ENCODE data around the gene EIF4E2.

The EIF4E2 gene

DNA sequence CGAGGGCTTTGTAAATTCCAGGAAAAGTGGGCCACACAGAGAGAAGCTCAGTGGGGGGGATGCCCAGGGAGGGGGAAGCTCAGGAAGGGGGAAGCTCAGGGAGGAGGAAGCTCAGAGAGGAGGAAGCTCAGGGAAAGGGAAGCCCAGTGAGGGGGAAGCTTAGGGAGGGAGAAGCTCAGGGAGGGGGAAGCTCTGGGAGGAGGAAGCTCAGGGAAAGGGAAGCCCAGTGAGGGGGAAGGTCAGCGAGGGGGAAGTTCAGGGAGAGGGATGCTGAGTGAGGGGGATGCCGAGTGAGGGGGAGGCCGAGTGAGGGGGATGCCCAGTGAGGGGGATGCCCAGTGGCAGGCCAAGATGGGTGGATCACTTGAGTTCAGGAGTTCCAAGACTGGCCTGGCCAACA lies 11.8 kb upstream of the EIF4E2 start:
- DNase-seq (ENCODE audit: low read depth, low spot score): no peak

DNA sequence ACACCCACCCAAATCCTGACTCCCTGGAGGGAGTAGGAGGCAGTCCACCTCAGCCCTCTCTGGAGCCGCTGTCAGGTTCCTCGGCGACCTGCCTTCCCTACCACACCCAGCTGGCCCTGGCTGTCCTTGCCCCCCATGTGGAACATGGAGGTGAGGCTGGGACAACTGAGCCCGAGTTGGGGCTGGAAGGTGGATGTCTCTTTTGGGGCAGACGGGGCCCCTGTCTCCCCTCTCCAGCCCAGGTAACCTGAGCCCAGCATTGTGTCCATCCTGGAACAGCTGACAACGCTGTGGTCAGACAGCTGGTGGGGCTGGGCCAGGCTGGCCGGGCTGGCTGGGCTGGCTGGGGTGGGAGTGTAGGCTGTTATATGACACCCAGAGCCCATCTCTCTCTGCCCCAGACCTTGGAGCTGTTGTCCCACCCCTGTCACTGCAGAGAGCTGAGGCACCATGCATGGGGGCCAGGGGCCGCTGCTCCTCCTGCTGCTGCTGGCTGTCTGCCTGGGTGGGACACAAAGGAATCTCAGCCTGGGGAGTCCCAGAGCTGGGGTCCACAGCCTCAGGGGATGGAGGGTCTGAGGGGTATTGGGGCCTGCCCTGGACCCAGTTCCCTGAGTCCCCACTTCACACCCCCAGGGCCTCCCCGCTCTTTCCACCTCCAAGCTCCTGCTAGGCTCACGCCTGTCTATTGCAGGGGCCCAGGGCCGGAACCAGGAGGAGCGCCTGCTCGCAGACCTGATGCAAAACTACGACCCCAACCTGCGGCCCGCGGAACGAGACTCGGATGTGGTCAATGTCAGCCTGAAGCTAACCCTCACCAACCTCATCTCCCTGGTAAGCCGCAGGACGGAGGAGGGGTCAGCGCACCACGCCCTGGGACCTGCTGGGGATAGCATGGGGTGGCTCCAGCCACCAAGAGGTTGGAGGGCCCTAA lies 10.9 kb upstream of the EIF4E2 start, which contains the start of gene CHRNG:
CHRNG (plus strand) TSS at position 395 of the 934 bp plus-strand sequence; CDS start at position 451, 56 bp downstream.
- no peak for DNase-seq (ENCODE audit: low read depth, low spot score)

DNA sequence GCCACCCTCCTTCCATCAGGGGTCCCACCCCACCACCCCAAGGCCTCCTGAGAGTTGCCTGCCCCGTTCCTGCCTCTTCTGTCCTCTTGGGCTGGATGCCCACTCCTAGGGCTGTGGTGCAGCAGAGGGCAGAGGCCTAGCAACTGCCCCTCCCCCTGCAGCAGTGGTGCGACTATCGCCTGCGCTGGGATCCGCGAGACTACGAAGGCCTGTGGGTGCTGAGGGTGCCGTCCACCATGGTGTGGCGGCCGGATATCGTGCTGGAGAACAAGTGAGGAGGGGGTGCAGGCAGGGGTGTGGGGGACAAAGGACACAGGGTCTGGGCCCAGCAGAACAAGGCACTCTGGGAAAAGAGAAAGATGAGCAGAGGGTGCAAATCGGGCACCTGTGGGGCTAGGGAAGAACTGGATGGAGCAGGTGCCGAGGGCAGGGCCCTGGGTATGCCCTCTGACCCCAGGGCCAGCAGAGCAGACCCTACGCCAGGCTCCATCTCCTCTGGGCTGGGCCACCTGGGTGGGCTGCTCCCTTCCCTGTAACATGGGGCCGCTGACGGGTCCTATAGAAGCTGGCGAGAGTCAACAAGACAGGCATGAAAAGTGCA lies 9.9 kb upstream of the EIF4E2 start:
- no peak for DNase-seq (ENCODE audit: low read depth, low spot score)

DNA sequence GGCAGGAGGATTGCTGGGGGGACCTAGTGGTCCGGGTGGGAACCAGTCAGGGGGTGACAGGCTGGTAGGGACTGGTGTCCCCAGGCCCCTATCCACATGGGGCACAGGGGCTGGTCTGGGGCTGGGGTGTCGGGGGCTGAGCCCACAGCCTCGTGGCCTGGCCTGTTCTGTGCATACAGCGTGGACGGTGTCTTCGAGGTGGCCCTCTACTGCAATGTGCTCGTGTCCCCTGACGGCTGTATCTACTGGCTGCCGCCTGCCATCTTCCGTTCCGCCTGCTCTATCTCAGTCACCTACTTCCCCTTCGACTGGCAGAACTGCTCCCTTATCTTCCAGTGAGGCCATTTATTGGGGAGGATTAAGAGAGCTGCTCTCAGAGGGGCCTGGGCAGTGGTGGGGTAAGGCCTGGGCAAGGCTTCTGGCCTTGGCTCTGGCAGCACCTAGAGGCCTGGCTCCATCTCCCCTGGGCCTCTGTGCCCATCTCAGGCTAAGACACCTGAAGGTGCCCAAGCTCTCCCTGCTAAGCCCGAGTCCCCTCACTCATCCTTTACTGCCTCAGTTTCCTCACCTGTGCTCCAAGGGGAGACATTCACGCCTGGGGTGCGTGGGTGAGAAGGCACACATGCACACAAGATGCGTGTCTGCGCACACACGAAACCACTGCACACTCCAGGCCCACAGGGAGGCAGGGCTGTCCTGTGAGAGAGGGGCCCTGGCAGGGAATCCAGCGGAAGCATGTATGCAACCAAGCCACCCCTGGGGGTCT lies 9.1 kb upstream of the EIF4E2 start:
- no peak for DNase-seq (ENCODE audit: low read depth, low spot score)

DNA sequence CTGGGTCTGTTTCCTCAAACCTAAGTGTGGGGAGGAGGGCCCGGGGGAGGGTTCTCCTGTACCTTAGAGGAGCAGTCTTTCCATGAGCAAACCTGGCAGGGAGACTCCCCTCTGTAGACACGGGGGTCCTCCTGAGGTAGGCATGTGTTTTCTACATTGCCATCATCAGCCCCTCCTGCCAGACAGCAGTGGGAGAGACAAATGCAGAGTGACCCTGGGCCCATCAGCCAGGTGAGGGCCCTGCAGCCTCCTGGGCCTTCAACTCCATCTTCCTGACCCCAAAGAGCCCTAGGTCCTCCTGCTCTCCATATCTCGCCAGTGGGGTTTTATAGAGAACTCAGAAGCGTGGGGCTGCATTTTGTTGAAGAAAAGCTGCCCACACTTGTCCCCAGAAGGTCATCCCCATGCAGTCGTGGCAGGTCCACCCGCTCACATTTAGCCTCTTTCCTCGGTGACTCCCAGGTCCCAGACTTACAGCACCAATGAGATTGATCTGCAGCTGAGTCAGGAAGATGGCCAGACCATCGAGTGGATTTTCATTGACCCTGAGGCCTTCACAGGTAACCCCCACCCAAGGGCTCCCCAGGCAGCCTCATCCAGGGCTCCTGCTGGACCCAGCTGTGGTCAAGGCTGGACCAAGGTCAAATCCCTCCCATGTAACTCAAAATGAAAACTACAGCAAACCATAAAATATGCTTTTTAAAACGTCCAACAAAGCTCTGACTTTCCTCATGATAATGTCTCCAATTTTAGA lies 8.4 kb upstream of the EIF4E2 start:
- DNase-seq (ENCODE audit: low read depth, low spot score): no peak

DNA sequence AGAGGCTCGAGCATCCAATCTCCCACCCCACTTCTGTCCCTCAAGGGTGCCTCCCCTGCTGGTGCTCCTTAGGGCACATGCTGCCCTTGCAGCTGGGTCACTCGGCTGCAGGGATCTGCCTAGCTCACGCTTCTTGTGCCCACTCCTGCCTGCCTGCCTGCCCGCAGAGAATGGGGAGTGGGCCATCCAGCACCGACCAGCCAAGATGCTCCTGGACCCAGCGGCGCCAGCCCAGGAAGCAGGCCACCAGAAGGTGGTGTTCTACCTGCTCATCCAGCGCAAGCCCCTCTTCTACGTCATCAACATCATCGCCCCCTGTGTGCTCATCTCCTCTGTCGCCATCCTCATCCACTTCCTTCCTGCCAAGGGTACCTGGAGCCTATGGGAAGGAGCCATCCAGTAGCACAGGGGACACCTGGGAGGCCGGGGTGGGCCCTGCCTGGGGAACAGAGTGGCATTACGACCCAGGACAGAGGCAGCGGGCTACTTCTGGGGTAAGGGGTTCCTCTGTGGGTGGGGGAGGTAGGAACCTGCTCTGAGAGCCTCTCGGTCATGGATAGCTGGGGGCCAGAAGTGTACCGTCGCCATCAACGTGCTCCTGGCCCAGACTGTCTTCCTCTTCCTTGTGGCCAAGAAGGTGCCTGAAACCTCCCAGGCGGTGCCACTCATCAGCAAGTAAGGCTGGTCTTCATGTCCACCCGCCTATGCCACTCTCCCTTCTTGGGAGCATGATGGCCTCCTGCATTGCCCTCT lies 7.6 kb upstream of the EIF4E2 start:
- DNase-seq (ENCODE audit: low read depth, low spot score): no peak

DNA sequence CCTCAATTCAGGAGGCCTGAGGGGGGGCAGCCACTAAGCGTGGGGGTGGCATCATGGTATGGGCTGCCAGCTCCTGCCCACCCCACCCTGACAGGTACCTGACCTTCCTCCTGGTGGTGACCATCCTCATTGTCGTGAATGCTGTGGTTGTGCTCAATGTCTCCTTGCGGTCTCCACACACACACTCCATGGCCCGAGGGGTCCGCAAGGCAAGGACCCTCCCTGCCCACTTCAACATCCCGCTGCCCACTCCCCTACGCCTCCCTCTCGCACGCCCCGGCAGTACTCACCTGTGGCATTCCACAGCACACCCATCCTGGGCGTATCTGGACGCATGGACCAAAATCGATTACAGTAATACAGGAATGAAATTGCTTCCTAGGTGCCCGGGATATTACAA lies 7.0 kb upstream of the EIF4E2 start:
- no peak for DNase-seq (ENCODE audit: low read depth, low spot score)

DNA sequence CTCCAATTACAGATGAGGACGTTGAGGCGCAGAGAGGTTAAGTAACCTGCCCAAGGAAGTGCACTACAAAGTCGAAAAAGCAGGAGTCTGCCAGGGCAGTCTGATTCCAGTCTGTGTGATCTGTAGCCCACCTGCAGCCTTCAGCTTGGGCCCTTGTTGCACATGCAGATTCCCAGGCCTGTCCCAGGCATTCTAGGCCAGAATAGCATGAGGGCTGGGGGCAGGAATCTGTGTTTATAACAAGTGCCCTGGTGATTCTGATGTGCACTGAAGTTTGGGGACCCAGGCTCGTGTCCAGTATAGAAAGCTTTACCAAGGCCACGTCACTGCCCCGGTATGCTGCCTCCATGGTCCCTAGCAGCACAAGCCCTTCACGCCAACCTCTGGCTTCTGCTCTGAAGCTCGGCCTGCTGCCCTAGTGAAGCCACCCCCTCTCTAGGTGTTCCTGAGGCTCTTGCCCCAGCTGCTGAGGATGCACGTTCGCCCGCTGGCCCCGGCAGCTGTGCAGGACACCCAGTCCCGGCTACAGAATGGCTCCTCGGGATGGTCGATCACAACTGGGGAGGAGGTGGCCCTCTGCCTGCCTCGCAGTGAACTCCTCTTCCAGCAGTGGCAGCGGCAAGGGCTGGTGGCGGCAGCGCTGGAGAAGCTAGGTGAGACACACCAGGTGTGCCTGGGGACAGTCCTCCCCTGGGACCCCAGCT lies 6.4 kb upstream of the EIF4E2 start:
- DNase-seq (ENCODE audit: low read depth, low spot score): no peak

DNA sequence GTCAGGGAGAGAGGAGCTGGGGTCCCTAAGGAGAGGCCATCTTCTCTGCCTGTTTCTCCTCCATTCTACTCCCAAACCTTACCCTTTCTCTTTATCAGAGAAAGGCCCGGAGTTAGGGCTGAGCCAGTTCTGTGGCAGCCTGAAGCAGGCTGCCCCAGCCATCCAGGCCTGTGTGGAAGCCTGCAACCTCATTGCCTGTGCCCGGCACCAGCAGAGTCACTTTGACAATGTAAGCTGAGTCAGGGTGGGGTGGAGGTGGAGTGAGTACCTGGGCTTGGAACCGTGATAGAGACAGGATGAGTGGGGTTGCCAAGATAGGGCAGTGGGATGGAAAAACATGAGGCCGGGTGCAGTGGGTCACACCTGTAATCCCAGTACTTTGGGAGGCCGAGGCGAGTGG lies 5.8 kb upstream of the EIF4E2 start:
- DNase-seq (ENCODE audit: low read depth, low spot score): no peak

DNA sequence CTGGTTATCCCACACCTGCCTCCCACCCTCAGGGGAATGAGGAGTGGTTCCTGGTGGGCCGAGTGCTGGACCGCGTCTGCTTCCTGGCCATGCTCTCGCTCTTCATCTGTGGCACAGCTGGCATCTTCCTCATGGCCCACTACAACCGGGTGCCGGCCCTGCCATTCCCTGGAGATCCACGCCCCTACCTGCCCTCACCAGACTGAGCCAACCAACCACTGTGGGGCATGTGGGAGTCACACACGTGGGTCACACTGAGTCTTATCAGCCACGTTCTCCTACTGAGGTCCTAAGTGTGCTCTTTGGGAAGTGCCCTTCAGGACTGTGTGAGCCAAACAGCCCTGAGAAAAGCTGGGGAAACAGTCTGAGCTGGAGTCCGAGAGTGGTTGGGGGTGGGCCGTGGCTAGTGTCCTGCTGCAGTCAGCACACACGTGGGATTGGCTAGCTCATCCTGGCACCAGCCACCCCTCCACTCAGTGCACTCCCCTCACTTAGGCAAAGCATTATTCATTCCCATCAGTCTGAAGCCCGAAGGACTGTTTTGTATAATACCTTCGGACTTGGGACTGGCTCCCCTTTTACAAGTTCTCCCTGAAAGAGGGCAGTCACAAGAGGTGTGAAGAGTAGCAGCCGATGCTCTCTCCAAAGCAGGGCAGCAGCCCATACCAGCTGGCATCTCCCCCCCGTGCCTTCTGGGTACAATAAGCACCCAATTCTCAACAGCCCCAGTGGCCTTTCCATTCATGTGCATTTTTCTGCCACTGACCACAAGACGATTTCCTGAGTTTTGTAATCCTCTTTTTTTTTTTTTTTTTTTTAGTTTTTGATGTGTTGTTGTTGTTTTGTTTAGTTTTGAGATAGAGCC lies 4.7 kb upstream of the EIF4E2 start:
- DNase-seq (ENCODE audit: low read depth, low spot score): no peak

DNA sequence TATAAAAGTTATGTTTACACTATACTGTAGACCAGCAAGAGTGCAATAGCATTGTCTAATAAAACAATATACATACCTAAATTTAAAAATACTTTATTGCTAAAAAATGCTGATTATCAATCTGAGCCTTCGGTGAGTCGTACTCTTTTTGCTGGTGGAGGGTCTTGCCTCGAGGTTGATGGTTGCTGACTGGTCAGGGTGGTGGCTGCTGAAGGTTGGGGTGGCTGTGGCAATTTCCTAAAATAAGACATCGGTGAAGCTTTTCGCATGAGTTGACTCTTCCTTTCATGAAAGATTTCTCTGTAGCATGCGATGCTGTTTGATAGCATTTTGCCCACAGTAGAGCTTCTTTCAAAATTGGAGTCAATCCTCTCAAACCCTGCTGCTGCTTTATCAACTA lies 2.5 kb upstream of the EIF4E2 start:
- DNase-seq (ENCODE audit: low read depth, low spot score): no peak

DNA sequence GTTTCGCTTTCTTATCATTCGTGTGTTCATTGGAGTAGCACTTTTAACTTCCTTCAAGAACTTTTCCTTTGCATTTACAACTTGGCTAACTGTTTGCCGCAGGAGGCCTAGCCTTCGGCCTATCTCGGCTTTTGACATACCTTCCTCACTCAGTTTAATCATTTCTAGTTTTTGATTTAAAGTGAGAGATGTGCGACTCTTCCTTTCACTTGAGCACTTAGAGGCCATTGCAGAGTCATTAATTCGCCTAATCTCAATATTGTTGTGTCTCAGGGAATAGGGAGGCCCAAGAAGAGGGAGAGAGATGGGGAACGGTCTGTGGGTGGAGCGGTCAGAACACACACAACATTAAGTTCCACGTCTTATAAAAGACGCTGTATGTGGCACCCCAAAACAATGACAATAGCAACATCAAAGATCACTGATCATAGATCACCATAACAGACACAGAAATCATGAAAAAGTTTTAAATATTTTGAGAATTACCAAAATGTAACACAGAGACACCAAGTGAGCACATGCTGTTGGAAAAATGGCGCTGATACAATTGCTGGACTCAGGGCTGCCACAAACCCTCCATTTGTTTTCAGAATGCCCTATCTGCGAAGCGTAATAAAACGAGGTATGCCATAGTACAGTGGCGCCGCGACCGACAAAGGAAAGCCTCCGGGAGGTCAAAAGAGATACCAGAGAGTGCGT lies 685 bp upstream of the EIF4E2 start:
- DNase-seq (ENCODE audit: low read depth, low spot score): no peak

DNA sequence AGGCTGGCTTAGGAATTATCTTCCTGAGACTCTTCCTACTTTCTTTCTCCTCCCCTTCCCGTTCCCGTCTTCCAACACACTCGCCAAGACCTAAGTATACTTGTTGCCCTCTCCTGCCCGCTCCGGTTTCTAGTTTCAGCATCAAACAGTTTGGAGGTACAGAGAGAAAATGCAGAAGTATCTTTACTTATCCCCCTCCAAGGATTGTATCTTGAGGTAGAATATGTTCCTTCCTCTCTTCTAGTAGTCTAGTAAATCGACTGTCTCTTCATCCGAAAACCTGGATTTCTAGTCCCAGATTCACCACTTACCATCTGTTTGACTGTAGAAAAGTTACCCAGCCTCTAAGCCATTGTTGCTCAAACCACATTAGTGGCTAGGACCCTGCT lies 755 bp downstream of the EIF4E2 start:
- DNase-seq (ENCODE audit: low read depth, low spot score): no peak

DNA sequence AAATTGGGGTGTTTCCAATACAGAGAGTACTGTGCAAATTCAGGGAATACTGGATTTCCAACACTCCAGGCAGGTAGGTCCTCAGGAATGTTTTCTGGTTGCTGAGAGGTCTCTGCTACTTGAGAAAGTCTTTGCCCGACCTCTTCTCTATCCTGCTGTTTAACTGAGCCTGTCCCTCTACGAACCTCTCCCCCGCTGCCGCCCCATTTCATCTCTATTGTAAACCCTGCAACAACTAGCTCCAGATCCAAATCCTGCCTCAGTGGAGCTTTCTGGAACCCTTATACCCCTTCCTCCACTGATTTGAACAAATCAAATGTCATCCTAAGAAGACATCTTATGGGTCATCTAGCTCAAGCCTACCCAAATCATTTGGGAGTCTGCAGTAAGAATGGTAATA lies 1.3 kb downstream of the EIF4E2 start:
- no peak for DNase-seq (ENCODE audit: low read depth, low spot score)

DNA sequence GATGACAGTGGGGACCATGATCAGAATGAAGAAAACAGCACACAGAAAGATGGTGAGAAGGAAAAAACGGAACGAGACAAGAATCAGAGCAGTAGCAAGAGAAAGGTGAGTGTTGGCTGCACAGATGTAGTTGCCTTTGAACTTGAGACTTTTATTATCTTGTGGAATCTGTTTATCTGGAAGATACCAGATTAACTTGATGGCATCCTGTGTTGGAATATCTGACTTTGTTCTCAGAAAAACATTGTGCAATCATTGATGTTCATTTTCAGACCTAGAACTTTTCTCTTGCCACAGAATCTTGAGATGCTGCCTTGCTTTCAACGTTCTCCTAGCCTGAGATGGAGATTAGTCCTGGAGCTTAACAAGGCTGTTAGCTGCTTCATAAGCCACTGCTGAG lies 5.9 kb downstream of the EIF4E2 start:
- DNase-seq (ENCODE audit: low read depth, low spot score): no peak

DNA sequence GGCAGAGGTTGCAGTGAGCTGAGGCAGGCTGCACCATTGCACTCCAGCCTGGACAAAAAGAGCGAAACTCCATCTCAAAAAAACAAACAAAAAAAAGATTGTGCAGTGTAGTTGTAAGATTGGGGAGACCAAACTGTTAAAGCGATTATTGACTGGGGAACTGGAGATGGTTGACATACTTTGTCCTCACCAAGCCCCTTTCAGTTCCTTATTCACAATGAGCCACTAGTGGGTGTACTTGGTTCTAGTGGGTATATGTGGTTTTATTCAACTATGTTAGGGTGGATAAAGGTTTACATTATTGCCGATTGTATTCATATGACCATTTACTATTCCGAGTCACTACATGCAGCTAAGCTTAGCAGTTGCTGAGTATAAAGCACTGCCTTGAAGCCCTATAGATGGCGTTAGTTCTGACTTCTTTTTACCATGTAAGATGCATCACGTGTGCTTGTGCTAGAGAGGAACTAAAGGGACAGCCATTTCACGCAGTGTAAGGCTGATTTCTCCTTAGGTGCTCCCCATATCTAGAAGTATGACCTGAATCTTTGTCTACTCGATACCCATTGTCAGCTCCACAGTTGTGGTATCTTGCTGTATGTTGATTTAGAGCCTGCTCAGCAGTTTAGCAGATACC lies 12.1 kb downstream of the EIF4E2 start:
- no peak for DNase-seq (ENCODE audit: low read depth, low spot score)

DNA sequence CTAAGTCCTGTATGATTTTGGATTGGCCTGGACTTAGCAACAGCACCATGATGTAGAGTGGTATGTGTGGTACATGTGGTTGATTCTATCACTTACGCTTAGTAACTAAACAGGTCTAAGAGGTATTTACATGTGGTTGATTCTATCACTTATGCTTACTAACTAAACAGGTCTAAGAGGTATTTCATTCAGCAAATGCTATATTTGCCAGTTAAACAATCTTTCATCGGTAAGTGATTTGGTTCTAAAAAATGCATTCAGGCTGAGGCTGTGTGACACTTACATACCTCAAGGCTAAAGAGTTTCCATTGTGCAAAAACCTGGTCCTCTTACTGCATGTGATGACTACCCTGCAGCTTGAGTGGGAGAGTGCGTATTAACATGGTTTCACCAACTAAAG lies 13.1 kb downstream of the EIF4E2 start:
- no peak for DNase-seq (ENCODE audit: low read depth, low spot score)

DNA sequence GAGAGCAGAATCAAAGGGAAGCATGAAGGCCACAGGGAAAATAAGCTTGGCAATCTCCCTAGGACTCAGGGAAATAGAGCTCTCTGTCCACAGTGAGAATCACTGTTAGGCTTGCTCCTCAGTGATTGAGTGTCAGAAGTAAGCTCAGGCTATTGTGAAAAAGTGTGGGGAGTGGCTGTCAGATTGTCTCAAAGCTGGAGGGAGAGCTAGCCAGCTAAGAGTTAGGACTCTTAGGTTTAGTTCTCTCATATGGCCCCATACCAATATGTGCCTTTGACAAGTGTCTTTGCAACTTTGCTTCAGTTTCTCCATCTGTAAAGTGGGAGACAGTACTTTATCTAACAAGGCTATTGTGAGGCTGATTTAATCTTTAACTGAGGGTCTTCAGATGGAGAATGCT lies 17.2 kb downstream of the EIF4E2 start:
- DNase-seq (ENCODE audit: low read depth, low spot score): no peak

Measured in activated naive CD8-positive, alpha-beta T cell treated with anti-CD3 and anti-CD28 coated beads, Interleukin-2, amount 50 U/mL, for 16 hours (primary cell).